ENCODE results near the gene PBX1.

DNA sequence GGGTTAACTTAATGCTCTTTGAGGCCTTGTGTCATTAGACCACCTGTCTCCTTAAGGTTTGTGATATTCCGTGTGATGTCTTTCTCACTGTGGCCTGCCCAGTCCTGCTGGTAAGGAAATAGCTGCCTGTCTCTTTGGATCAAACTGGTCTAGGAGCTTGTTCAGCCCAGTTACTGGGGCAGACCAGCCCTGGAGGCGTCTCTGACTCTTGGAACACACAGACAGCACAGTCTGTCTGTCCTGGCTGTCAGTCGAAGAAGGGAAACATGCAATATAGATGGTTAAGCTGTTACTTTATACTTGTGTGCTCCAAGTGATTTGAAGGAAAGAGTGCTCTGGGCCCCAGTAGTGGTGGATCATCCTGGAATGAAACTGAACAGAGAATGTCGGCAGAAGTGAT, 20.4 kb downstream of the PBX1 start:
- TF ChIP-seq EP300 (IDR thresholded peaks at IDR 0.05), result no peak
- TF ChIP-seq, protein P1, sequence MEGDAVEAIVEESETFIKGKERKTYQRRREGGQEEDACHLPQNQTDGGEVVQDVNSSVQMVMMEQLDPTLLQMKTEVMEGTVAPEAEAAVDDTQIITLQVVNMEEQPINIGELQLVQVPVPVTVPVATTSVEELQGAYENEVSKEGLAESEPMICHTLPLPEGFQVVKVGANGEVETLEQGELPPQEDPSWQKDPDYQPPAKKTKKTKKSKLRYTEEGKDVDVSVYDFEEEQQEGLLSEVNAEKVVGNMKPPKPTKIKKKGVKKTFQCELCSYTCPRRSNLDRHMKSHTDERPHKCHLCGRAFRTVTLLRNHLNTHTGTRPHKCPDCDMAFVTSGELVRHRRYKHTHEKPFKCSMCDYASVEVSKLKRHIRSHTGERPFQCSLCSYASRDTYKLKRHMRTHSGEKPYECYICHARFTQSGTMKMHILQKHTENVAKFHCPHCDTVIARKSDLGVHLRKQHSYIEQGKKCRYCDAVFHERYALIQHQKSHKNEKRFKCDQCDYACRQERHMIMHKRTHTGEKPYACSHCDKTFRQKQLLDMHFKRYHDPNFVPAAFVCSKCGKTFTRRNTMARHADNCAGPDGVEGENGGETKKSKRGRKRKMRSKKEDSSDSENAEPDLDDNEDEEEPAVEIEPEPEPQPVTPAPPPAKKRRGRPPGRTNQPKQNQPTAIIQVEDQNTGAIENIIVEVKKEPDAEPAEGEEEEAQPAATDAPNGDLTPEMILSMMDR (IDR thresholded peaks at IDR 0.05), result no peak
- no peak for TF ChIP-seq POLR2A (IDR thresholded peaks at IDR 0.05)
